ENCODE measurements around the gene DNAH11. TPM values are rescaled to one million over a fixed set of nuclear protein-coding genes. Genes with fewer than 3 reads are reported as not detected.
"Not testable (repeated sequence)": the region's sequence is repeated elsewhere in the genome, so short reads cannot be mapped to it uniquely, and the experiment has no call there.

The DNAH11 gene
- total RNA-seq, 1 donor from 2014 or later: 0.26 TPM

DNA sequence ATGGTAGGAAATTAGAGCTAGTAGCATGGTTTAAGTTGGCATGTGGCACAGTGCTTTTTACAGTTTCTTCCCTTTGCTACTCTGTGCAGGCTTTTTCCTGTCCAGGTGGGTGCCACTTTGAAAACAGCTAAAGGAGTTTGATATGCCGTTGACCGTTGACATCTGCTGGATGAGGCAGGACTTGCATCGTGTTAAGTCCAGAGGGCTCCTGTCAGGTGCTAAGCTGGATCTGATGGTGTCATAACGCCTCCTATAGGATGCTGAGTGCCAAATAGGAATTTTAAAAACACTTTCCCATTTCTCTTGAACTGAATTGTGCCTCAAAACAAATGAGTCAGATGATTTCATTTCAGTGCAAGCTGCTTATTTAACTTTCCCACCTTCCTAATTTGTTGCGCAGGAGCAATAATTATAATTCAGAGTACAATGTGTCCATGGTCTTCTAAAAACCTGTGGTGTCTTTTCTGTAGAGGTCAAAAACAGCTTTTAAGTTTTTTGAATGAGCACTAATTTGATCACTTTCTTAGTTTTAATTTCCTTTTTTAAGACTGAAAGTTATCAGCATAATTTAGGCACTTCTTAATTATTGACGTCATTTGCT lies 224.6 kb downstream of the DNAH11 start:
- no peak for DNase-seq (ENCODE audit: low spot score)

GRCh38 chr7:21768279-21768678 lies 225.4 kb downstream of the DNAH11 start:
- no peak for DNase-seq (ENCODE audit: low spot score)

- no peak for DNase-seq (ENCODE audit: low spot score)
Measured at GRCh38 chr7:21771266-21771665, 228.4 kb downstream of the DNAH11 start.

GRCh38 chr7:21771906-21772610 lies 229.2 kb downstream of the DNAH11 start:
- no peak for DNase-seq (ENCODE audit: low spot score)

GRCh38 chr7:21773326-21773725 lies 230.5 kb downstream of the DNAH11 start:
- DNase-seq (ENCODE audit: low spot score): no peak

DNA sequence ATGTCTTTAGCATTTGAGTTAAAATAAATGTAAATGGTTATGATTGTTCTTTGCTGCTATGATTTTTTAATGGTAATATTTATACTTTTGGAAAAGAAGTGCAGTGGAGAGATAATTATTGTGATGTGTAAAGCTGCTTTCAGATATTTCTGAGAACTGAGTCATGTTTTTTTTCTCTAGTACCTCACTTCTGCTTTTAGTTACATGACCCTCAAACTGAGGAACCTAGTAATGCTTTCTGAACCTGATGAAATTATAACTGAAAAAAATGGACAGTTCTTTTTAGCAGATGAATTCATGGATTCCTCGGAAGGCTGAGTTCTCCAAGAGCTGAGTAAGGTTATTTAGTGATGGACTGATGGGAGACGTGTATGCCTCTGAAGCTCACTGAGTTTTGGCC lies 235.1 kb downstream of the DNAH11 start:
- no peak for DNase-seq (ENCODE audit: low spot score)

DNA sequence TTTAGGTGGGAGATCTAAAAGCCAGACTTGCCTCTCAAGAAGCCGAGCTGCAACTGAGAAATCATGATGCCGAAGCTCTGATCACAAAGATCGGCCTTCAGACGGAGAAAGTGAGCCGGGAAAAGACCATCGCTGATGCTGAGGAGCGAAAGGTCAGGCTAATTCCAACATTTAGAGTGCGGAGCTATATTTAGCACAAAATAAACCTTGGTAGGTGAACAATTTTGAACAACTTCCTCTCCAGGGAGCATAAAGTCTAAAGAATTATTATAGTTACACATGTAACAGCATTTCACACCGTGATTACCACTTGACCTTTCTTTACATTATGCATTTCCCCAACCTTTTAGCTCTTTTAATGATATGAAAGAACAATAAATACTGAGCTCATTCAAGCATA lies 236.1 kb downstream of the DNAH11 start:
- no peak for DNase-seq (ENCODE audit: low spot score)

DNA sequence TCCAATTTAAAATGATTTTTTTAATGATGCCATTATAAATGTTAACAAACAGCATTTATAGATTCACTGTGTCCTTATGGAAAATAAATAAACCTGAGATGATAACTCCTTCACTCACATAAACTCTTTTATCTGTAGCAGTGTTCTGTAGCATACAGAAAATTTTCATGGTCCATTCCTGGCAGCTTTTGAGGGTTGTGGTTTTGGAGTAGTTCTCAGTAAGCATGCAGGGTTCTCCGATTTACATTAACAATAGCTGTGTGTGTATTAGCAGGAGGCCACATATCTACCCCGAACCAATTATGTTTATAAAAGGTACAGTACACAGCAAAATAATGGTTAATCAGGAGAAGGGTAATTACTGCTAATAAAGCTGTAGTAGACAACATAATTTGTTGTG lies 240.2 kb downstream of the DNAH11 start:
- no peak for DNase-seq (ENCODE audit: low spot score)

- no peak for DNase-seq (ENCODE audit: low spot score)
Measured at GRCh38 chr7:21784989-21785388, 242.2 kb downstream of the DNAH11 start.

GRCh38 chr7:21805791-21806190 lies 263.0 kb downstream of the DNAH11 start:
- DNase-seq (ENCODE audit: low spot score): no peak

DNA sequence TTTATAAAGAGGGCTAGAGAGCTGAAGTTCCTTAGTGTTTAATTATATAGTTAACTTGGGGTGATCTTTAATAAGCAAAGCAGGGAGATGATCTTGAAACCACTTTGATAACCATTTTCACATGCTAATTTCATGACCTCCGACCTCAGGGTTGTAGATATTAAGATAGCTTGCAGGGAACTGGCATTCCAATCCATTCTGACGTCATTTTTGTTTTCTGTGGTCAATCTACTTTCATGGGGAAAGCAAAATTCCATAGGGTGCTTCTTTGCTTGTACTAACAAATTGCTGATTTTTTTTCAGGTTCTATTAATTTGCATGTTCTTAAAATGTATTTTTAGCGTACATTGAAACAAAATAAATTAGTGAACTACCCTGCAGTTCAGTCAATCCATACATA lies 263.5 kb downstream of the DNAH11 start:
- no peak for DNase-seq (ENCODE audit: low spot score)

DNA sequence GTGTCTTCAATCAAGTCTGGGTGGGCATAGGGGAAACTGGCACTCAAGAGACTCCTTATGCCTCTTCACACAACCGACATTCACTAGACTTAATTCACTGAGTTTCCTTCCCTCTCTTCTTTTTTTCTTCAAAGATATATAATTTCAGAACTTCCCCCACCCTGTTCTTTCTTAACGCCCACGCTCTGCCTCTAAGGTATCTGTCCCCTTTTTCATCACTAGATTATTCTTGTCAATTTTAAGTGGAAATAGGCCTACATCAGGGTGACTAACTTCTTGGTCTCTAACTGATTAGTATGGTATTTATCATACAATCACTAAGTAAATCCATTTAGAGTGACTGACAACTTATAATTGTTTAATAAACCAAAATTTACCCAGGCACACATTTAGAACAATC lies 276.2 kb downstream of the DNAH11 start:
- no peak for DNase-seq (ENCODE audit: low spot score)

DNA sequence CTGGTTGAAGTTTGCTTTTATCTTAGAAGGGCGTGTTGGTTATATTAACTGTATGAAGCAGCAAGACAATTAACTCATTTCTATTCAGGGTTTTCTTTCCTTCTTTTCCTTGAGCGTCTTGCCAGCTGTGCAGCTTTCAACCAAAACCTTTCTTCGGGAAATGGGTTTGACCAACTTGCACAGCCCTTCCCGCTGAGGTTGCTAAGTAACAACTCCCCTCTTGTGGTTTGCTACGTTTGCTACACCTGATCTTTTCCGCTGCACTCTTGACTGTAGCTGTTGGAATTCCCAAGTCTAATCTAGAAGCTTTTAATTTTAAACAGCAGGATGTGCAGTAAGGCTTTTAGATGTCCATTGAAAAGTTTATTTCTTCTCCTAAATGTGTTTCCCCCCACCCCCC lies 286.0 kb downstream of the DNAH11 start:
- no peak for DNase-seq (ENCODE audit: low spot score)

DNA sequence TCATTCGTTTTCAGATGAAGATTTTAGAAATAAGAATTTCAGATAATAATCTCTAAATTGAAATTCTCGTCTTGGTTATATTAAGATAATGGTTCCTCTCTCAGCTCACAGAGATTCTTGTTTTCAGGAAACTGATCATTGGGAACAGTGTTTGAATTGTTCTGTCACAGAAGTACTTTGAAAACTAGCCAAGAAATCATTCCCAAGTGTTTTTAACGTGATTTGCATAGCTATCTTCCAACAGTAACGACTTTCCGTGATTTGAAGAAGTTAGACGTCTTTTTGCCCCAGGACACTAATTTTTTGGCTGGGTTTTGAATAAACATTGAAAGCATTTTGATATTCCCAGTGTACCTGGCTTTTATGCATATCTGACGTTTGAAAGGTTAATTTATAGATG lies 286.9 kb downstream of the DNAH11 start:
- no peak for DNase-seq (ENCODE audit: low spot score)

DNA sequence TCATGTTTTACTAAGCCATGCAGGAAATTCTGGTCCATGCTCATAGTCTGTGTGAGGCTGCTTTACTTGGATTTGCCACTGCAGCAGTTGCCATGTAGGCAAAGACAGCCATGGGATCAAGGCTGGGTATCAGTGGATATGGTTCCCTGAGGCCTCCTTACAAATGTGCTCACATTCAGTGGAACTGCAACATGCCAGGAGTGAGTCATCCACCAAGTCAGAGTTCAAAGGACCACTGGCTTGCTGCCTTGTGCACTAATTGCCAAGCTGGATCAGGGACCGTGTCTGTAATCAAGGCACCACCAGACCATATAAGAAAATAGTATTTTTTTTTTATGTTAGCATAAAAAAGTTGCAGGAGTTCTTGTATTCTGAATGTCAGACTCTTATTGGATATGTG lies 301.9 kb downstream of the DNAH11 start:
- no peak for DNase-seq (ENCODE audit: low spot score)

GRCh38 chr7:21850531-21851285 lies 307.9 kb downstream of the DNAH11 start:
- no peak for DNase-seq (ENCODE audit: low spot score)

DNA sequence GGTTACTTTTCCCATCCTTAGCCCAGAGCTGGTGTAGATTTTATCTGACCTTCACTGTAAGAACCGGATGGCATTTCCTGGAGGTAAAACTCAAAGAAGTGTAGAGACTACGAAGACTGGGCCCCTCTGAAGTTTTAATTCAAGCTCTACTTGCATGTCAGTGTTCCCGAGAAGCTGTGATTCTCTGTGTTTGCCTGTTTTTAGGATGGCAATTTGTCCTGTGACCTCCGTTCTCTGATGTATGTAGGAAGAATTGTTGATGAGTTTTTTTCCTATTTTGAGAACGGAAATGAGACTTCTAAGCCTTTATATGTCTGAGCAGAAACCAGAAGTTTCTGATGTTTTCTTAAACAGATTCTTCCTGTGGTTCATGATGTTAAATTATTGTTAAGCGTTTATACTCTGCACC lies 308.7 kb downstream of the DNAH11 start:
- no peak for DNase-seq (ENCODE audit: low spot score)

DNA sequence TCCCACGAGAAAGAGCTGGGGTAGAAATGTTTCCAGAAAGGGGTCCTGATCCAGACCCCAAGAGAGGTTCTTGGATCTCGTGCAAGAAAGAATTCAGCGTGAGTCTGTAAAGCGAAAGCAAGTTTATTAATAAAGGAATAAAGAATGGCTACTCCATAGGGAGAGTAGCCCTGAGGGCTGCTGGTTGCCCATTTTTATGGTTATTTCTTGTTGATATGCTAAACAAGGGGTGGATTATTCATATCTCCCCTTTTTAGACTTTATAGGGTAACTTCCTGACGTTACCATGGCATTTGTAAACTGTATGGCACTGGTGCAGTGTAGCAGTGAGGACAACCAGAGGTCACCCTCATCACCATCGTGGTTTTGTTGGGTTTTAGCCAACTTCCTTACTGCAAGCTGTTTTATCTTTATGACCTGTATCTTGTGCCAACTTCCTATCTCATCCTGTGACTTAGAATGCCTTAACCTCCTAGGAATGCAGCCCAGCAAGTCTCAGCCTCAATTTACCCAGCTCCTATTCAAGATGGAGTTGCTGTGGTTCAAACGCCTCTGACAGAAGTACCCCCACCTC lies 322.9 kb downstream of the DNAH11 start:
- DNase-seq (ENCODE audit: low spot score): not testable (repeated sequence)

- DNase-seq (ENCODE audit: low spot score): no peak
Measured at GRCh38 chr7:21866731-21867130, 323.9 kb downstream of the DNAH11 start.

GRCh38 chr7:21867226-21867625 lies 324.4 kb downstream of the DNAH11 start:
- no peak for DNase-seq (ENCODE audit: low spot score)

GRCh38 chr7:21867816-21868575 lies 325.2 kb downstream of the DNAH11 start:
- no peak for DNase-seq (ENCODE audit: low spot score)

DNA sequence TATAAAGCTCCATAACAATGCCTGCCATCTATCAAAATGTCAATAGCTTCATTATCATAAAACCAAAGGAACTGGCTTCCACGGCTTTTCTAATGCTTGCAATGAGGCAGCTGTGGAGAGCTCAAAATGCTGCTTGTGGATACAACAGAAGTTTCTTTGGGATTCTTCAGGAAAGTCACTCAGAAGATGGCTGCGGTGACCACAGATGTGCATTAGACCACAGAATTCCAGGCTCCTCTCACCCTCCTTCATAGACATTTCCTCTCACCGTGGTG lies 325.7 kb downstream of the DNAH11 start:
- DNase-seq (ENCODE audit: low spot score): no peak
